GM12873 (cell line): ENCODE measurements around the gene NFKBIE.
A peak's percentile ranks its signal among the peaks of the same experiment; 100 is the strongest.

Source experiments
- CTCF ChIP-seq: IDR thresholded peaks from 2 replicates; pipeline ENCODE4 v1.5.1; 2012; ENCODE audit warnings: low read depth, mild to moderate bottlenecking, moderate library complexity, low read length, control low read depth; ENCODE audit not compliant: insufficient read depth; ENCODE audit errors: missing control alignments

The NFKBIE gene

GRCh38 chr6:44258325-44258863, 7.0 kb downstream of the NFKBIE start:
- no peak for TF ChIP-seq CTCF

GRCh38 chr6:44257753-44258324, 7.5 kb downstream of the NFKBIE start:
- no peak for TF ChIP-seq CTCF

GRCh38 chr6:44257025-44257752, 8.2 kb downstream of the NFKBIE start, which contains the start of gene SLC35B2:
TSS of gene SLC35B2 (minus strand) at chr6:44257528. CDS start at chr6:44257410, 118 bp downstream.
- peak; percentile 66 for TF ChIP-seq CTCF

DNA sequence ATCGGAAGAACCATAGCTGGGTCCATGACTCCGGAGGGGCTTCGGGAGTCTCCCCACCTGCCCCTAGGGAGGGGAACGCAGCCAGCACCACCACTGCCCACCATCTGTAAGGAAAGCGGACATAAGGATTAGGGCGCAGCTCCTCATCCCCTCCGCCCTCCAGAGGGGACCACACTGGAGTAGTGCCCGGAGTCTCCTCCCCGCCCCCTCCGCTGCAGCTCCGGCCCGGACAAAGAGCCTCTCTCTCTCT, 8.7 kb downstream of the NFKBIE start:
- no peak for TF ChIP-seq CTCF

GRCh38 chr6:44255871-44256774, 9.2 kb downstream of the NFKBIE start:
- no peak for TF ChIP-seq CTCF

- TF ChIP-seq CTCF, result no peak
Measured at GRCh38 chr6:44255105-44255808, 10.1 kb downstream of the NFKBIE start.
